ENCODE results near the gene ZNF813.
A peak's percentile ranks its signal among the peaks of the same experiment; 100 is the strongest.

ZNF813 gene

DNA sequence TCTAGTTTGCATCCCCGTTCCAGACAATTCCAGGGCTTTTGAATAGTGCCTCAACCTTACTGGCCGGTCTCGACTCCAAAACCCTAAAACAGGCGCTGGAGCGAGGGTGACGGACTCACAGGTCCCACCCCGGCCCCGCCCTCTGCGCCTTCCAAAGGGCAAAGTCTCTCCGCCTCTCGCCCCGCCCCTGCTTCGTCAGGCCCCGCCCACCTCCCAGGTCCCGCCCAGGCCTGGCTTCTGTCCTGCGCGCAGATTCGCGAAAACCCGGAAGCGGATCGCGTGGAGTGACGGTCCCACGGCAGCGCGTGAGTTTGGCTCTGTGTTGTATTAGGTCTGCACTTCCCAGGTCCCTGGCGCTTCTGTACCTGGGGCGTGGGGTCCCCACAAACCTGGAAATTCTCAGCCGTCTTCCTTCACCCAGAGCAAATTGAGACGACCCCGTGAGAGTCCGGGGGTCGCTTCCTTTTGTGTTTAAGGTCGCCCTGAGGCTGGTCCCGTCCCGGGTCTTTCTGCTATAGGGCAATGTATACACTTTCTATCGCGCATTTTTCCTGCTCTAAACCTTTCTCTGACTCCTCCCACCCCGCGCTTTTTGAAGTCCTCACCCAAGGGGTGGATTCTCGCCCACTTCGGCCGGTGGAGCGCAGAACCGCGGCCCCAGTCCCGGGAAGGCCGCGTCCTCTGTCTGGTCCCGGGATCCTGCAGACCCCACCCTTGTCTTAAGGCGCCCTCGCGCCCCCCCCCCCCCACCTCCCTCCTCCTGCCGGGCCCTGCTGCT lies at the start of gene ZNF813 (continued):
- TF ChIP-seq, protein P1, sequence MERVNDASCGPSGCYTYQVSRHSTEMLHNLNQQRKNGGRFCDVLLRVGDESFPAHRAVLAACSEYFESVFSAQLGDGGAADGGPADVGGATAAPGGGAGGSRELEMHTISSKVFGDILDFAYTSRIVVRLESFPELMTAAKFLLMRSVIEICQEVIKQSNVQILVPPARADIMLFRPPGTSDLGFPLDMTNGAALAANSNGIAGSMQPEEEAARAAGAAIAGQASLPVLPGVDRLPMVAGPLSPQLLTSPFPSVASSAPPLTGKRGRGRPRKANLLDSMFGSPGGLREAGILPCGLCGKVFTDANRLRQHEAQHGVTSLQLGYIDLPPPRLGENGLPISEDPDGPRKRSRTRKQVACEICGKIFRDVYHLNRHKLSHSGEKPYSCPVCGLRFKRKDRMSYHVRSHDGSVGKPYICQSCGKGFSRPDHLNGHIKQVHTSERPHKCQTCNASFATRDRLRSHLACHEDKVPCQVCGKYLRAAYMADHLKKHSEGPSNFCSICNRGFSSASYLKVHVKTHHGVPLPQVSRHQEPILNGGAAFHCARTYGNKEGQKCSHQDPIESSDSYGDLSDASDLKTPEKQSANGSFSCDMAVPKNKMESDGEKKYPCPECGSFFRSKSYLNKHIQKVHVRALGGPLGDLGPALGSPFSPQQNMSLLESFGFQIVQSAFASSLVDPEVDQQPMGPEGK (tag by site-specific recombination; IDR thresholded peaks at IDR 0.05), result no peak
- TF ChIP-seq SALL2 (tag by site-specific recombination; IDR thresholded peaks at IDR 0.05; ENCODE audit: borderline replicate concordance), result no peak
- no peak for TF ChIP-seq ZNF664 (tag by site-specific recombination; IDR thresholded peaks at IDR 0.05)
- no peak for TF ChIP-seq ZNF341 (tag by site-specific recombination; IDR thresholded peaks at IDR 0.05; ENCODE audit: low read depth)
- TF ChIP-seq ZNF544 (tag by site-specific recombination; IDR thresholded peaks at IDR 0.05), result no peak
- no peak for TF ChIP-seq ZNF184 (tag by site-specific recombination; IDR thresholded peaks at IDR 0.05)
- 0 out of 2 replicates have a peak, but pooled peaks have one; percentile 22 for TF ChIP-seq ZBTB17 (tag by site-specific recombination; IDR thresholded peaks at IDR 0.05)
- TF ChIP-seq, protein P2, sequence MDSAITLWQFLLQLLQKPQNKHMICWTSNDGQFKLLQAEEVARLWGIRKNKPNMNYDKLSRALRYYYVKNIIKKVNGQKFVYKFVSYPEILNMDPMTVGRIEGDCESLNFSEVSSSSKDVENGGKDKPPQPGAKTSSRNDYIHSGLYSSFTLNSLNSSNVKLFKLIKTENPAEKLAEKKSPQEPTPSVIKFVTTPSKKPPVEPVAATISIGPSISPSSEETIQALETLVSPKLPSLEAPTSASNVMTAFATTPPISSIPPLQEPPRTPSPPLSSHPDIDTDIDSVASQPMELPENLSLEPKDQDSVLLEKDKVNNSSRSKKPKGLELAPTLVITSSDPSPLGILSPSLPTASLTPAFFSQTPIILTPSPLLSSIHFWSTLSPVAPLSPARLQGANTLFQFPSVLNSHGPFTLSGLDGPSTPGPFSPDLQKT (IDR thresholded peaks at IDR 0.05; ENCODE audit: borderline replicate concordance, low read depth, low read length), result no peak
- TF ChIP-seq ZNF548 (tag by site-specific recombination; IDR thresholded peaks at IDR 0.05), result no peak
- TF ChIP-seq, protein P3, sequence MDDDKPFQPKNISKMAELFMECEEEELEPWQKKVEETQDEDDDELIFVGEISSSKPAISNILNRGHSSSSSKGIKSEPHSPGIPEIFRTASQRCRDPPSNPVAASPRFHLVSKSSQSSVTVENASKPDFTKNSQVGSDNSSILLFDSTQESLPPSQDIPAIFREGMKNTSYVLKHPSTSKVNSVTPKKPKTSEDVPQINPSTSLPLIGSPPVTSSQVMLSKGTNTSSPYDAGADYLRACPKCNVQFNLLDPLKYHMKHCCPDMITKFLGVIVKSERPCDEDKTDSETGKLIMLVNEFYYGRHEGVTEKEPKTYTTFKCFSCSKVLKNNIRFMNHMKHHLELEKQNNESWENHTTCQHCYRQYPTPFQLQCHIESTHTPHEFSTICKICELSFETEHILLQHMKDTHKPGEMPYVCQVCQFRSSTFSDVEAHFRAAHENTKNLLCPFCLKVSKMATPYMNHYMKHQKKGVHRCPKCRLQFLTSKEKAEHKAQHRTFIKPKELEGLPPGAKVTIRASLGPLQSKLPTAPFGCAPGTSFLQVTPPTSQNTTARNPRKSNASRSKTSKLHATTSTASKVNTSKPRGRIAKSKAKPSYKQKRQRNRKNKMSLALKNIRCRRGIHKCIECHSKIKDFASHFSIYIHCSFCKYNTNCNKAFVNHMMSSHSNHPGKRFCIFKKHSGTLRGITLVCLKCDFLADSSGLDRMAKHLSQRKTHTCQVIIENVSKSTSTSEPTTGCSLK (tag by site-specific recombination; IDR thresholded peaks at IDR 0.05), result no peak
- TF ChIP-seq, protein P4, sequence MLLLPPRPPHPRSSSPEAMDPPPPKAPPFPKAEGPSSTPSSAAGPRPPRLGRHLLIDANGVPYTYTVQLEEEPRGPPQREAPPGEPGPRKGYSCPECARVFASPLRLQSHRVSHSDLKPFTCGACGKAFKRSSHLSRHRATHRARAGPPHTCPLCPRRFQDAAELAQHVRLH (tag by site-specific recombination; IDR thresholded peaks at IDR 0.05), result no peak
- no peak for TF ChIP-seq RBAK (tag by site-specific recombination; IDR thresholded peaks at IDR 0.05)
- no peak for TF ChIP-seq ZNF791 (tag by site-specific recombination; IDR thresholded peaks at IDR 0.05)
- TF ChIP-seq ZNF138 (tag by site-specific recombination; IDR thresholded peaks at IDR 0.05; ENCODE audit: borderline replicate concordance), result no peak
- TF ChIP-seq ZNF426 (tag by site-specific recombination; IDR thresholded peaks at IDR 0.05), result no peak
- no peak for TF ChIP-seq ZNF600 (tag by site-specific recombination; IDR thresholded peaks at IDR 0.05)
- no peak for TF ChIP-seq ZNF629 (tag by site-specific recombination; IDR thresholded peaks at IDR 0.05)
- TF ChIP-seq REPIN1 (tag by site-specific recombination; IDR thresholded peaks at IDR 0.05; ENCODE audit: low read depth), result no peak
- TF ChIP-seq, protein P5, sequence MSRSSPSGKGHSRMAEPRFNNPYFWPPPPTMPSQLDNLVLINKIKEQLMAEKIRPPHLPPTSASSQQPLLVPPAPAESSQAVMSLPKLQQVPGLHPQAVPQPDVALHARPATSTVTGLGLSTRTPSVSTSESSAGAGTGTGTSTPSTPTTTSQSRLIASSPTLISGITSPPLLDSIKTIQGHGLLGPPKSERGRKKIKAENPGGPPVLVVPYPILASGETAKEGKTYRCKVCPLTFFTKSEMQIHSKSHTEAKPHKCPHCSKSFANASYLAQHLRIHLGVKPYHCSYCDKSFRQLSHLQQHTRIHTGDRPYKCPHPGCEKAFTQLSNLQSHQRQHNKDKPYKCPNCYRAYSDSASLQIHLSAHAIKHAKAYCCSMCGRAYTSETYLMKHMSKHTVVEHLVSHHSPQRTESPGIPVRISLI (tag by site-specific recombination; IDR thresholded peaks at IDR 0.05), result no peak
- TF ChIP-seq ZNF266 (tag by site-specific recombination; IDR thresholded peaks at IDR 0.05; ENCODE audit: low read depth), result peak; percentile 95
- TF ChIP-seq ZNF174 (tag by site-specific recombination; IDR thresholded peaks at IDR 0.05), result no peak
- peak; percentile 53; the same call in 1 of the 2 replicates for TF ChIP-seq KLF8 (tag by site-specific recombination; IDR thresholded peaks at IDR 0.05)
- TF ChIP-seq ZNF211 (tag by site-specific recombination; IDR thresholded peaks at IDR 0.05; ENCODE audit: low read depth), result no peak
- TF ChIP-seq, protein P6, sequence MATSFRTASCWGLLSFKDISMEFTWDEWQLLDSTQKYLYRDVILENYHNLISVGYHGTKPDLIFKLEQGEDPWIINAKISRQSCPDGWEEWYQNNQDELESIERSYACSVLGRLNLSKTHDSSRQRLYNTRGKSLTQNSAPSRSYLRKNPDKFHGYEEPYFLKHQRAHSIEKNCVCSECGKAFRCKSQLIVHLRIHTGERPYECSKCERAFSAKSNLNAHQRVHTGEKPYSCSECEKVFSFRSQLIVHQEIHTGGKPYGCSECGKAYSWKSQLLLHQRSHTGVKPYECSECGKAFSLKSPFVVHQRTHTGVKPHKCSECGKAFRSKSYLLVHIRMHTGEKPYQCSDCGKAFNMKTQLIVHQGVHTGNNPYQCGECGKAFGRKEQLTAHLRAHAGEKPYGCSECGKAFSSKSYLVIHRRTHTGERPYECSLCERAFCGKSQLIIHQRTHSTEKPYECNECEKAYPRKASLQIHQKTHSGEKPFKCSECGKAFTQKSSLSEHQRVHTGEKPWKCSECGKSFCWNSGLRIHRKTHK (tag by site-specific recombination; IDR thresholded peaks at IDR 0.05), result no peak
- TF ChIP-seq ZNF274 (IDR thresholded peaks at IDR 0.05; ENCODE audit: low read length), result no peak
- no peak for TF ChIP-seq ZNF274 (tag by site-specific recombination; IDR thresholded peaks at IDR 0.05; ENCODE audit: borderline replicate concordance)
- TF ChIP-seq ZXDB (tag by site-specific recombination; IDR thresholded peaks at IDR 0.05), result 0 out of 2 replicates have a peak, but pooled peaks have one; percentile 11
- TF ChIP-seq KLF7 (tag by site-specific recombination; IDR thresholded peaks at IDR 0.05; ENCODE audit: borderline replicate concordance), result no peak
- TF ChIP-seq, protein P7, sequence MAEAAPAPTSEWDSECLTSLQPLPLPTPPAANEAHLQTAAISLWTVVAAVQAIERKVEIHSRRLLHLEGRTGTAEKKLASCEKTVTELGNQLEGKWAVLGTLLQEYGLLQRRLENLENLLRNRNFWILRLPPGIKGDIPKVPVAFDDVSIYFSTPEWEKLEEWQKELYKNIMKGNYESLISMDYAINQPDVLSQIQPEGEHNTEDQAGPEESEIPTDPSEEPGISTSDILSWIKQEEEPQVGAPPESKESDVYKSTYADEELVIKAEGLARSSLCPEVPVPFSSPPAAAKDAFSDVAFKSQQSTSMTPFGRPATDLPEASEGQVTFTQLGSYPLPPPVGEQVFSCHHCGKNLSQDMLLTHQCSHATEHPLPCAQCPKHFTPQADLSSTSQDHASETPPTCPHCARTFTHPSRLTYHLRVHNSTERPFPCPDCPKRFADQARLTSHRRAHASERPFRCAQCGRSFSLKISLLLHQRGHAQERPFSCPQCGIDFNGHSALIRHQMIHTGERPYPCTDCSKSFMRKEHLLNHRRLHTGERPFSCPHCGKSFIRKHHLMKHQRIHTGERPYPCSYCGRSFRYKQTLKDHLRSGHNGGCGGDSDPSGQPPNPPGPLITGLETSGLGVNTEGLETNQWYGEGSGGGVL (tag by site-specific recombination; IDR thresholded peaks at IDR 0.05), result no peak
- no peak for TF ChIP-seq FEZF1 (tag by site-specific recombination; IDR thresholded peaks at IDR 0.05)

Data from HEK293 (cell line).